ENCODE results near the gene UBE2J1.

UBE2J1 gene

DNA sequence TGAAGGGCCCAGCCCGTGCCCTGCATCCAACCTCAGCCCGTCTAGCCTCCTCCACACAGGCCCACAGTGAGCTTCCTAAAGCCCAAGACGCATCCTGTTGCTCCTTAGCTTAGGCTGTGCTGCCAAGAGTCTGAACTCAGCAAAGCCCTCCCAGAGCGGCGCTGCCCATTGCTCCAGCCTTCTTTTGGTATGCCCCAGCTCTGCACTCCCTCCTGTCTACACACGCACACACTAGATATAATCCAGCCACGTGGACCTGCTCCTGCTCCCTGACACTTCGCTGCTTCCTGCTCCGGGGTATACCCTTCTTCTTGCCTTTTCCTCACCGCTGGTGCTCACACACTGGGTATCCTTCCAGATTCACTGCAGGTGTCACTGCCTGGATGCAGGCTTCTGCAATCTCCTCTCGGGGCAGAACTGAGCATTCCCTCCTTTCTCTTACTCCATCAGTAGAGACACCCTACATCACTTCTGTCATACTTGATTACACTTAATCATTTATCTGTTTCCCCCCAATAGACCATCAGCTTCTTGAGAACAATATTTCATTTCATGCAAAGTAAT is 61.2 kb downstream of the UBE2J1 start:
- DNase-seq (ENCODE audit: low read depth in 1 of 2, low spot score in 1 of 2), result no peak

DNA sequence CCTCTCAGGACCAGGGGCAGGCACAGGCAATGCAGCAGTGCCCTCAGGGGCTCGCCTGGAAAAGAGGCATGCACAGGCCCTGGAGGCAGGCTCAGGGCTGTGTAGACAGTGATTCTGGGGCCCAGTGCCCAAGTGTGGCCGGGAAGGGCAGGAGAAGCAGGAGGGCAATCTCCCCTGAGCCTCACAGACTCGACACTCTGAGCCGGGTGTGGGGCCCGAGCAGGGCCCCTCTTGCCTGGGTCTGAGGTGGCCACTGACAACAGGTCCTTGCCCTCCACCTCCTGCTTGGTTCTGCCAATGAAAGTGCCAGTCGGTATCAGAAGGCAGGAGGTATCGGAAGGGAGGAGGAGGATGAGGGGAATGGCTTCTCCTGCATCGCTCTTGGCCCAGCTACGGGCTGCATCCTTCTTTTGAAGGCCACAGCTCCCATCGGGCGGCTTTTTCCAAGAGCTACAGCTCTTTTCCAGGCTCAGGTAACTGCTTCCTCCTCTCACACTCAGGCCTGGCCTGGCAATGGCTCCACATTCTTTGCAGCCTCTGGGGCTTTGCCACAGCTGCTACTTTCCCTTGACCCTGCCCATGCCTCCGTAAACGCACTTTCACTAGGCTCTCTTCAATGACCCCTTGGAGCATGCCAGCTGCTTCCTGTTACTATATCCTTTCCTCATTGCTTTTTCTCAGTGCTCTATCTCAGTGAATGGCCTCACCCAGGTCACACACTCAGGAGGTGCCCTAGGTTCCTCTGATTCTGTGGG is 61.9 kb downstream of the UBE2J1 start:
- no peak for DNase-seq (ENCODE audit: low read depth in 1 of 2, low spot score in 1 of 2)

DNA sequence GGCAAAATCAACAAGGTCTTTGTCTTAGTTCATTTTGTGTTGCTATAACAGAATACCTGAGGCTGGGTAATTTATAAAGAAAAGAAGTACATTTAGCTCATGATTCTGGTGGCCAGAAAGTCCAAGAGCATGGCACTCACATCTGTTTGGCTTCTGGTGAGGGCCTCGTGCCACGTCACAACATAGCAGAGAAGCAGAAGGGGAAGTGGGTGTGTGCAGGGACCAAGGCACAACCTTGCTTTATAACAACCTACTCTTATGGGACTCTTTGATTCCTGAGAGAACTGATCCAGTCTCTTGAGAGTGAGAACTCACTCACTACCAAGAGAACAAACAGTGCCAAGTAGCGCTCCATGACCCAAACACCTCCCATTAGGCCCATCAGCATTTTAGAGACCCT is 62.8 kb downstream of the UBE2J1 start:
- no peak for DNase-seq (ENCODE audit: low read depth in 1 of 2, low spot score in 1 of 2)

DNA sequence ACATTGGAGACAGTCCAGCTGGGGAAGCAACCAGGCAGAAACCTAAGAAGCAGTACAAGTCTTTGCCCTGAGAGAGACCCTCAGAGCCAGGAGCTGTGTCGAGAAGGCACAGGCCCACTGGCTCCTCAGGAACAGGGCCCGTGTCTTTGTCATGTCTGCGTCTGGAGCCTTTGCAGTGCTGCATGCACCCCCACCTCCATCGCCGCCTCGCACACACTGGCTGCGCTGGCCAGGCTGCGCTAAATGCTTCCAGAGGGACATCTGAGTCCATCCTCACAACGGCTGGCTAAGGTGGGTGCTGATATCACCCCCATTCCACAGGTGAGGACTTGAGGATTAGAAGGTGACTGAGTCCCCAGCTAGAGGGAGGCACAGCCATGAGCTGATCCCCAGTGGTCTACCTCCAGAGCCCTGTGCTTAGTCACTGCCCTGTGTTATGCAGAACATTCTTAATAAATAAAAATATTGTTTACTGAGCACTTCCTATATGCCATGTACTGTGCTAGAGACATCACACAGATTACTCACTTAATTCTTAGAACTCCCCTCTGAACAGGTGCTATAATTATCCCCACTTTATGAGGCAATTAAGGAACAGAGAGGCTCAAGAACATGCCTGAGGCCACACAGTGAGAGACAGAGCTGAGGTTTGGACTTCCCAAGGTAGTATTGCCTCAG is 65.0 kb downstream of the UBE2J1 start:
- no peak for DNase-seq (ENCODE audit: low read depth in 1 of 2, low spot score in 1 of 2)

DNA sequence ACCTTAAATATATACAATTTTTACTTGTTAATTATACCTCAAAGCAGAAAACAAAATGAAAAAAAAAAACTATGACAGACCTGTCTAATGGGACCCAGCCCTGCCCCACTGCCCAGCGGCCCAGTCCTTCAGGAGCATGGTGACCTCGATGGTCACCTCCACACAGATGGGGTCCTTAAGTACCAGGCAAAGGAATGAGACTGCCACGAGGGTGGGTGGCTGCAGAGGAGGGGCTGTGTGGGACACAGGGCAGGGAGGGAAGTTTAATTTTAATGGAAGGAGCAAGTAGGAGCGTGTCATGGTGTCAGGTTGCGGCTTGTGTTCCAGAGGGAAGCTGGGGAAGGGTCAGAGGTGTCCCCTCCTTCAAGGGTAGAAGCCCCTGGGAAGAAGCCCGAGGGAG is 66.0 kb downstream of the UBE2J1 start:
- no peak for DNase-seq (ENCODE audit: low read depth in 1 of 2, low spot score in 1 of 2)

DNA sequence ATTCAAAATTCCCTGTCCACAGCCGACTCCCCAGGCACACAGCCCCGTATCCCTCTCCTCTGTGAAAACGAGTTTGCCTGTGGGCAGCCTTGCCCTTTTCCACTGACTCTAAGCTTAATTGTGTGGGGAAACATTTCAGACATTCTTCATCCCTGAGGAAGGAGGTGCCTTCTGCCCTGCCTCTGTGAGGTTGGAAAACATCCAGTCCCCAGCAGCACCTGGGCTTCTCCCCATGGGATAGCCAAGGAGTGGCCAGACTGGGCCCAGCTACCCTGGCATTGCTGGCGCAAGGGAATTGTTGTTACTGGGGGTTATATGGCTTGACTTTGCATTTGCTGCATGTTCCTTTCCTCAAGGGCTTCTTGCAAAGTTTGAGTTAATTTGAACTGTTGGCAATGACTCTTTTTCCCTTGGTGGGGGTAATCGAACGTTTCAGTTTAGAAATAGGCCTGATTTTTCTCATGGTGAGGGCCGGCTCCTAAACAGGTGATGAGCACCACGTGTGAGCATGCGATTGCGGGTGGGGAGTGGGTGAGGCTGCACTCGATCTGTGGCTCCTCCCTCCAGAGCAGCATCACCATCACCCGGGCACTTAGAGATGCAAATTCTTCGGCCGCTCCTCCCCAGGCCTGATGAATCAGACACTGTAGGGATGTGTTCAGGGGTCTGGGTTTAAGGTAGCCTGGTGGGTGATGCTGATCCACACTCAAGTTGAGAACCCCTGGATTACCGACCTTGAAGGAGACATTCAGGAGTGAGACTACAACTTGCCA is 67.4 kb downstream of the UBE2J1 start:
- DNase-seq (ENCODE audit: low read depth in 1 of 2, low spot score in 1 of 2), result no peak

DNA sequence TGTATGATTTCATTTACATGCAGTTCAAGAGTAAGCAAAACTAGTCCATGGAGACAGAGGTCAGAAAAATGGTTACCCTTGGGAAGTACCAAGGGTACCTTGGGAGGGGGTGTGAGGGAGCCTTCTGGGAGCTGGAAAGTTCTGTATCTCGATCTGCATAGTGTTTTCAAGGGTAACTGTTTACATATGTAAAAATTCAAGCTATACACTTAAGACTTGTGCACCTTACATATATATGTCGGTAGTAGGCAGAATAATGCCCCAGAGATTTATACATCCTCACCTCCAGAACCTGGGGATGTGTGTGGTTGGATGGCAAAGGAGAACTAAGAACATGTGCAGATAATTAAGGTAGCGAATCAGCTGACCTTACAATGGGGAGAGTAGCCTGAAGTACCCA is 68.4 kb downstream of the UBE2J1 start:
- no peak for DNase-seq (ENCODE audit: low read depth in 1 of 2, low spot score in 1 of 2)

DNA sequence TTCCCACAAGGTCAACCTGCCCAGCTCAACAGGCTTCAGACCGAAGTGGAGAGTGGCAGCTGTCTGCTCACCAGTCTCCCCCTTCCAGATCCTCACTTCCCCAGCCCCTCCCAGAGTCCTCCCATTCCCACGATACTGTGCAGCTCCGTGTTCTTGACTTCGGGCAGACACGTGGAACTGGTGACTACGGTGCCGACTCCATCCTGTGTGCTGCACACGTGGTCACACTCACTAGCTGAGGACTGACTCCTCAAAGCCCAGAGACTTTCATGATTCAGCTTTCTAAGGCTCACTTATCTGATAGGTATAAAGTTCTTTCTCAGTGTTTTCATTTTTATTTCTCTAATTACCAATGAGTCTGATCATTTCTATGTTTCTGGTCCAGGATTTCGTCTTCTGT is 69.8 kb downstream of the UBE2J1 start:
- DNase-seq (ENCODE audit: low read depth in 1 of 2, low spot score in 1 of 2), result no peak

DNA sequence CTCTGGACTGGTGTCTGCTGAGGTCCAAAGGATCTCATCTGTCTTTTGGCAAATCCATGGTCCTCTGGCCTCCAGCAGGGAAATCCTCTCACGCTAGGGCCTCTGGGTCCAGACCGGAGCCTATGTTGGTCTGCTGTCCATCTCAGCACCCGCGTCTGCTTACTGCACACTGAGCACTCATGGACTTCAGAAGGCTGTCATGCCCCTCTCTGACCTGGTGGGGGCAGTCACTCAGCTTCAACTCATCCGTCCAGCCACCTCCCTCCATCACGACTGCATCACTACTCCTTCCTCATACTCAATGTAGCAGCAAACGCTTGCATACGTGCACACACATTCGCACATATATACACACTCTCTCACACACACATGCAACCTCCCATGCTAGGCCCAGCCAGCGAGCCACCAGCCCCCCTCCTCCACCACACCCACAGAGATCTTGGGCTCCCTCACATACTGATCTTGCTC is 70.7 kb downstream of the UBE2J1 start:
- no peak for DNase-seq (ENCODE audit: low read depth in 1 of 2, low spot score in 1 of 2)

DNA sequence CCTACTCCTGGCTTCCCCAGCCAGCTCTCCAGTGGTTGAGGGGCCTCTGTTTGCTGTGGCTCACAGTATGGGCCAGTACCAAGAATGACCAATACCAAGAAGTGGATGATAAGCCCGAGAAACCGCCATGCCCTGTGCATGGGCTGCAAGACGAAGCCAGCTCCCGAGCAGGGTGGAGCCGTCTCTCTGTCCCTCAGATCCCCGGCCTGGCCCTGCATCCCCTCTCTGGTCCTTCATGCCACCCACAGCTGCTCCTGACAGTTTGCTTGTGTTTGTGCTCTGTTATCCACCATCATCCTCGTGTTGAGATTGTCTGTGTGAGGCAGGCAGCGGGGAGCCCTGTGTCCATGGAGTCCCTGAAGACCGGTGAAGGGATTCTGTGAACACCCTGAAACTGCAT is 73.6 kb downstream of the UBE2J1 start:
- no peak for DNase-seq (ENCODE audit: low read depth in 1 of 2, low spot score in 1 of 2)
